Suppressor macrophage treated with lipopolysaccharide for 4 hours (primary cell): Measurements from ENCODE around the gene GCNT4.

Source experiments
- DNase-seq: peaks from one replicate; pipeline ENCODE4 v3.0.0-alpha.2; 2020

The GCNT4 gene

DNA sequence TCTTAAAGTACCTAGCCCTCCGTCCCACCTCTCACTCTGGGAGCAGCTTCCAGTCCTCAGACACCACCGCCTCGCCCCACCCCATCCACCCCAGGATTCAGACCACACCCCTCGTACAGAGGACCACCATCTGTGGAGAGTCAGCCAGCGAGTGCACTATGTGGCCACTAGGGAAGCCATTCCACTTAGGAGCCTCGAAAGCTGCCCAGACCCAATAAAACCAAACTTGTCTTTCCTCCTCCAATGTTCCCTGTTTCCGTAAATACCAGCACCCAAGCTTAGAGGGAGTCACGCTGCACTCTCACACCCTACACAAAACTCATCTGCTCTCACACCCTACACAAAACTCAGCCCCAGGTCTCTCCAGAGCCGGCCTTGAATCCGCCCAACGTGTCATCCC lies 1.9 kb downstream of the GCNT4 start:
- peak; percentile 39 for DNase-seq

DNA sequence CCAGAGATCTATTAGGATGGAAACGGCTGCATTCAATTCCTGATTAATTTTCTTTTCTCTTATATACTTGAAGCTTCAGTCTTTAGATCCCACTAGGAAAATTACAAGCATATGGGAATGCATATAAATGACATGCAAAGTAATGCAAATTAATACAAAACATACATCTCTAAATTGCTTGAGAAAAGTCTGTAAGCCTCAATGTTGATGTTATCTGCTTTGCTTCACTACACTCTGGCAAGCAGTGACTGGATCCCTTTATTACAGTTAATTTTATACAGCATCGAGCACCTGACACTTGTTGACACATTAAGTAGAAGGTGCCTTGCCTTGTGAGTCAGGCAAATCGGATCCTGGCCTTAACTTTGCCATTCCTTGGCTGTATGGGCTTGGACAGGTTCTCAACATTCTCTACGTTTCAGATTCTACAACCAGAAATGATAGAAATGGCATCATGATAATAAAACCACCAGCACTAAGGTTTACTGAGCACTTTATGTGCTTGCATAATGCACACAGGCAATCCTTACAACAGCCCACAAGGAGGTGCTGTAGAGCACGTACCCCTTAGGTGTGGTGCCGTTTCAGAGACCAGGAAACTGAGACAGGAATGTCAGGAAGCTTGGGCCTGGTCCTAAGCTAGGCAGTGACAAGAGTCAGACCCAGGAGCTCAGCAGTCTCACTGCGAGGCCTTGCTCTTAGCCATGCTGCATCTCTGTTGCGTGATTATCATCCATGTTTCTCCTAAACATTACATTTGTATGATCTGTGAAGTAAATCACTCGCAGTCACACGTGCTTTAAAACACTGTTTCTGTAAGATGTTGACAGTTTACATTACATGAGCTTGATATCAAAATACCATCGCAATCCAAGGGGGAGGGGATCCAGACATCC lies 2.7 kb downstream of the GCNT4 start:
- DNase-seq = peak; percentile 77

DNA sequence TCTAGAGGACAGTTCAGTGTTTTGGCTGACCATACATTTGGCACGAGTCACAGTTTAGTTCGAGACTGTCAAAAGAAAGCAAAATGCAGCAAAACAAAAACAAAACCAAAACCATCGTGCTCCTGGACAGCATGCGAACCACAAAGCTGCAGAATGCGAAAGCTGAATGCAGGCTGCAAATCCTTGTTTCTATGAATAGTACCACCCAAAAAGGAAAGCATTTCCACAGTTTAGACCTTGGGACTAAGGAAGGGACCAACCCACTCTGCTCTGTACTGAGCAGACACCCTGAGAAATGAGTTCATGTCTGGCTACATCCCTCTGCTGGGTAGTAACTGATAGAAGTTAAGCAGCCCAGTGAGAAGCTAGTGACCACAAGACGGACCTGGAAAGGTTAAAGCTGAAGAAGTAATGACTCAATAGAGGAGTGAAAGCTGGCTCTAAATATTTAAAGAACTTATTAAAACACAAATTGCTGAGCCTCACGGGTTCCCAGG lies 3.9 kb downstream of the GCNT4 start:
- peak; percentile 41 for DNase-seq

DNA sequence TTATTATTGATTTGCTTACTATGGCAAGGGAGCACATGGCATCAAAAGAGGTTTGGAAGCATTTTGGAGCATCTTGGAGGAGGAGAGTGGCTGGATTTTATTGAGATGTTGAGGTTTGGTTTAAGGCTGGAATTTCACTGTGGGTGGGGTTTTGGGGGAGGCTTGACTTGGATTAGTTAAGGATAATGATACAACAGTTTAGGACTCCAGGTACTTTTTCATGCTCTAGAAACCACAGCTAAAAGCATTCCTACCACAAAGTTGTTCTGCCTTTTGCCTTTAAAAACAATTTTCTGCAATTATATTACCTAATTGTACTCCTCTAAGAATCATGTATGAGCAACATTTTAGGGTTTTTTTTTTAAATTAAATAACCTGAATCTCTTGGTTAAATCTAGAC lies 5.0 kb downstream of the GCNT4 start:
- no peak for DNase-seq

DNA sequence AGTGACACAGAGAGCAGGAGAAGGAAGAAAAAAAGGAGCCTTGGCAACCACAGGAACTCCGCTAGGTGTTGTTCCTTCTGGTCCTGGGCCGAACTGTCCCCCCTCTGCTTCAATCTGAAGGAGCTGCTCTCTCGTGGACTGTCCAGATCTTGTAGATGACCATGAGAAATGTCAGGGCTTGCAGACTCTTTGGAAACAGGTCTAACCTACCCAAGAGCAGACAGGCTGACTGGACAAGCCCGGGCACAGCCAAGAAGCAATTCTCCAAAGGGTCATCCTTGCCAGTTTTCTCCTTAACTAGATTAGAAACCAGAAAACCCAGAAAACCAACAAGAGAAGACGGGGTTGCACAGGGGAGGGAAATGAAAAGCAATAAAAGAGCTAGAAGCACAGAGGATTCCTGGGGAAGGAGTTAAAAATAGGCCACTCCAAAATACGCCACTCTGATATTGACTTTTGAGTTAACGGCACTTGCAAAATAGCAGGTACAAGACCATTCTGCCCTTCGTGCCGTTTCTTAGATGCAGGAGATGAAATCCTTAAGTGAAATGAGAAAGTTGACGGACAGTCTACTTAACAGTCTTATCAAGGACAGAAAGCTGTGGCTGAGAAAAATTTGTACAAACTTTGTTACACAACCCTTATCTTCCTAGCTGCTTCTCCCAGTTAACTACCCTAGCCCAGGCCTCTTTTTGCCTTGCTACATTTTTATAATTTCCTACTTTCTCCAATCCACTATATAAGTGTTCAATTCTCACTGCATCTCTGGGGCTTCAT lies 5.8 kb downstream of the GCNT4 start:
- no peak for DNase-seq

DNA sequence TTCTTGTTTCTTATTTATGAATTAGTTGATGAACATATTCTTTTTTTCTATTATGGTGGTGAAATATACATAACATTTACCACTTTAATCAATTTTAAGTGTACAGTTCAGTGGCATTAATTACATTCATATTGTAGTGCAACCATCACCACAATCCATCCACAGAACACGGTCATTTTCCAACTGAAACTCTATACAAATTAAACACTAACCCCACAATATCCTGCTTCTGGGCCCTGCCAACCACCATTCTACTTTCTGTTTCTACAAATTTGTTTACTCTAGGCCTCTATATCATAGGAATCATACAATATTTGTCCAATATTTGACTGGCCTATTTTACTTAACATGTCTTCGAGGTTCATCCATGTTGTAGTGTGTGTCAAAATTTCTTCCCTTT lies 7.3 kb downstream of the GCNT4 start:
- no peak for DNase-seq

DNA sequence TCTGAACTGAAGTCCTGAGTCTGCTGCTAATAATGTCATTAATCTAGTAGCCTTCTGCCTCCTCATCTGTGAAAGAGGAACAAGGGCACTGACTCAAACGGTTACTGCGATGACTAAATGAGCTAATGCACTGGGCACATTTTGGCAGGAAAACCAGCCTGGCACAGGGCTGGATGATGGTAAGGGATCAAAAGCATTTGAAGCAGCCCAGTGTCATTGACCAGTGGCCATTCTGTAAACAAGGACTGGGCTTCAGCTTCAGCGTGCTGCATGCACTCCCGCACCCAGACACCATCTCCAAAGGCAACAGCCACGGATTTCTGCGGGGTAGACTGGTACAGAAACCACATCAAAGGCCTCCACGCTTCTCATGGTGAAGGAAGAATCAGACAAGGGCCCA lies 8.0 kb downstream of the GCNT4 start:
- peak; percentile 82 for DNase-seq

DNA sequence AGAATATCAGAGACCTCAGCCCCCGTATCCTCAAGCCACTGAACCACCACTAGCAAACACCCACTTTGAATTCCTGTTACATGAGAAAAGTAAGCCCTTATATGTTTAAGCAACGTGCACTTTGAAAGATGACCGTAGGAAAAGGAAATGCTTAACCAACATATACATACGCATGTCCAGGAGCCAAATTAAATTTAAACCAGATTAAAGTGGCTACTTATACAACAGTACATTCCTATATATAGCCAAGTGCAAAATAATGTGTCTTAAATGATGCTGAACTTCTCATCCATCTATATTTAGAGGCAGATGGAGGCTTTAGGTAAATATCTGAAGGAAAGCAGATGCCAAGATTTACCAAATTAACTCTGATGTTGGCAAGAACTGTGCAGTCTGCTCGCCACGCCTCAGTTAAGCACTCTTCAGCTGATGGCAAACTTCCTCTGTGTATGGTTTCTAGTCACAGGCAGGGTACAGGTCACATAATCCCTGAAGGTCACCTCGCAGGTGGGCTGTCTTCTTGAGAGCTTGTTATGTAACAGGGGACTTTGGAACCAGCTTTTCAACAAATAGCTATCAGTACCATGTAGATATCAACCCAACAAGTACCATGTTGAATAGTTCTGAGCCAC lies 8.6 kb downstream of the GCNT4 start:
- DNase-seq = no peak

DNA sequence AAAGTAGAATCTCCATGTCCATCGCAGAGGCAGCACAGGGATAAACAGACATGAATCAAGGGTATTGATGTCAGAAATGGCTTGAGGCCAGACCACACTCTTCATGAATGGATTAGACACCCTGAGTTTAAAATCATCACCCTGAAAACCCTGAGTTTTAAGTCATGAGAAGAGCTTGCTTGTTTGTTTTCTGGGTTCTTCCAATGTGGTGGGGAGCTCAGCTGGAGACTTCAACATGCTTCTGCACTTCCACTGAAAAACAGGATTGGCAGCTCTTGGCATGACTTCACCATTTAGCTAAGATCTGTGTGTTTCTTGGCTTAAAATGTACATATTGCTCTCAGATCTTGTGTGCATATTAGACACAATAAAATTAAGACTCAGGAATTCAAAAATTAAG lies 9.8 kb downstream of the GCNT4 start:
- DNase-seq = no peak

DNA sequence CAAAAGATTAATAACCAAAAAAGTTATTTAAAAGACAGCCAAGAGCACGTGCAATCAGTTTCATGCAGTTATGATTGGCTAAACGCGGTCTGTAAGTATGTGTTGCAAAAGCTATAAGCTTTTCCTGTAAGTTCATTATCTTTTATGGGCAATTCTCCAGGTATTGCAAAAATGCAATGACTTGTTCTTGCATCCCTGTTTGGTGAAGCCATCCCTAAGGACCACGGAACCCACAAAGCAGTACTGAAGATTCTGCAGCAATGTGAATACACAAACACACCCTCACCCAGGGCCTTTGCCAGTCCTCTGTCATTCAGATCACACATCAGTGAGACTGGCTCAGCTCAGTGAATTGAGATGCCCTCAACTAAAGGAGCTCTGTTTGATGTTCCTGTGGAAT lies 11.4 kb downstream of the GCNT4 start:
- DNase-seq = no peak

DNA sequence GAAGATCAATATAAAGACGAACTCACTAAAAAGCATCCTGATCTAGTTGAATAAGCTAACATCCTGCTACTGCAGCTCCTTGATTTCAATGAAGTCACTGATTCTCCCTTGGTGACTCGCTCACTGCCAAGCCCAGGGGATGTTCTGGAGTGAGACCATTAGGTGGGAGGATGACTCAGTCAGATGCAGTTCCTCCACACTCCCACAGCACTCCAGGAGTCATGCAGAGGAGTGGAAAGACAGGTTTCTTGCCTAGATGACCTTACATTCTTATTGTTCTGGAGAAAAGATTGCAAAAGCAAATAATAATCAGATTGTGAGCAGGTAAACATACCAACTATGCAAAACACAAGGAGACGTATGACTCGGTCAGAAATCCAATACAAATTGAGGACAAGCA lies 15.3 kb downstream of the GCNT4 start:
- peak; percentile 58 for DNase-seq

DNA sequence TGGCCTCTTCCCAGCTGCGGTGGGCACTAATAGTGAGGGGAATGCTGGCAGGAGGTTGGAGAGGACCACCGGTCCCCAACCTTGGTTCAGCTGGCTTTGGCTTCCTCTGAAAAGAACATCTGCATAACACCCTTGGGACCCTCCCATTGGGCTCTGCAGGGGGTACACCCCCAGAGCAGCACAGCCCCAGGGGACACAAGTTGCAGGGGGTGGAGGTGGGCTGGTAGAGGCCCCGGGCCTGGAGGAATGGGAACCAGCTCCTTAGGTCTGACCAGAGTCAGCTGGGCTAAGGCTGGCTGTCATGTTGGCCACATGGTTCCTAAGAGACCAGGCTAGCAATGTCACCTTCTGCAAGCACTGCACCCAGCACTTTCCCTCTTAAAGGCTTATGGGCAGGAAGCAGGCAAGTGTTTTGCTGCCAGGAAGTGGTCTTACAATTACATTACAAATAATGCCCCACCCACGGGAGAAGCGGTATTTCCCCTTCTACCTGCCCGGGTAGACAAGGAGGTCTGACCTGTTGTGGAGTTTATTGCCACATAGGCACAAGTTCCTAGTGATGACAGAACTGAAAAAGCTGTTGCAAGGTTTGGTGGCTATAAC lies 18.1 kb downstream of the GCNT4 start:
- DNase-seq = no peak

DNA sequence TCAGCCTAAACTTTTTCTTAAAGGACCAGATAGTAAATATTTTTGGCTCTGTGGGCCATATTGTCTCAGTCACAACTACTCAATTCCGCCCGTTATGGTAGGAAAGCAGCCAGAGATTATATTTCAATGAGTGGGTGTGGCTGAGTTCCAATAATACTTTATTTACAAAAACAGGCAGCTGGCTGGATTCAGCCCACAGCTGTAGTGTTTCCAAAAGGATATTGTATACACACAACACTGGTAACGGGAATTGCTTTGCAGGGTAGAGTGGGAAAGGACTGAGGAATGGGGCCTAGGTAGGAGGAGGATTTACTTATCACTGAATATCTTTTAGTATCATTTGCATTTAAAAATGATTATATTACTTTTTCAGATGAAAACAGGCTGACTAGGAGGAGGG lies 21.0 kb downstream of the GCNT4 start:
- no peak for DNase-seq

DNA sequence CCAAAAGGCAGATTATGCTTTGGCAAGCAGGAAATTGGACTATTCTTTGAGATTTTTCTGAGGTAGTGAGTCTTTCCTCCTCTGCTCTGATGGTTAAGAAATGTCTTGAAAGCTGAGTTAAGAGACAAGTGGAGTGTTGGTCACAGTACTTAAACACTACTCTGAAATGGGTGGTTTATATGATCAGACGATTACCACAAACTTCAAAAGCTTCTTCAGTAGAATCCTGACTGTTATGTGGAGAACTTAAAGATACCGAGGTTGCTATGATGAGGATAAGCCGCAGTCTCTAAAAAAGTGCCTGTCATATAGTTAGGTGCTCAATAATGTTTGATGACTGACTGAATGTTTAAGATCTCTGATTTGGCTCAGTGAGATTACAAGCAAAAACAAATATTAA lies 24.3 kb downstream of the GCNT4 start:
- no peak for DNase-seq

DNA sequence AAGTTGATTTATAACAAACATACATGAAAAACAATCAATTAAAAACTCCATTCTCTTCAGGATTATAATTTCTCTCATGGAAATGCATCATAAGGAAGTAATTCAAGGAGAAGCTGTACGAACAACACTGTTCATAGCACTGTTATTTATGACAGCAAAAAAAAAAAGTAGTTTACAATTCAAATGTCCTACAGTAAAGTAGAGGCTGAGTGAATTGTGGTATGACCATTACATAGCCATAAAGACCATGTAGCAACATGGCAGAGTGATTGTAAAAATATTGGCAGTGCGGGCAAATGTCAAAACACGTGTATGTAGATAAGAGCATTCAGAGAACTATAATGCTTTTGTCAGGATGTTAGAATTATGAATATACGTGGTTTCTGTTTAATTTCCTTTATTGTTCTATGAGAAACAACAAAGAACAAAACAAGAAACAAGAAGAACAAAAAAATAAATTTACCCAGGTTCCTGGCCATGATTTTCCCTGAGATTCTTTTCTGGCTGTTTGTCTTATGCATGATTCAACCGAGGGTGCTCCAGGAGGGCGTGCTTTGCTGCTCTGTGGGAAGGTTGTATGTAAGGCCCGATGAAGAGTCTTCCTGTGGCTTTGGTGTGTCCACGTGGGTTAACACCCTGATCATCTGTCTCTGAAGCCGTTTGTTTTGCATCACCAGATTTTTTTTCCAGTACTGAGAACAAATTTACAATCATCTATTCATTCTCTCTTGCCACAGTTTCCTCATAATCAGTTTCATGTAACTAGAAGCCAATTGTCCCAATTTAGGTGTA lies 28.8 kb downstream of the GCNT4 start:
- DNase-seq = no peak

DNA sequence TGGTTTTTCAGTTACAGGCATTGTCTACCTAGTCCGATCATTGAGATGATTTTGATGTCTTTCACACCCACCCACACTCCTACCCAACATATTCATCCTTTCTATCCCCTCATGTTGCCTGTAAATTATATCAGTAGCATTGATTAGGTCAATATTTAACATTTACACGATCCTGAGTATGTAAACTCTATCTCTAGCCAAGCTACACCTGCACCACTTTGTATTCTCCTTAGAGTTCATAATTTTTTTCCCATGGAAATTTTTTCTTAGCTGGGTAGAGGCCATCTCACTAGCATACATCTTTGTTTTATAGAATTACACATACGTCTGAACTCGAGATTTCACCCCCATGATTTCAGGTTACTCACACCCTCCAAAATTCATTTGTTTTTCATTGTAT lies 30.6 kb downstream of the GCNT4 start:
- no peak for DNase-seq

DNA sequence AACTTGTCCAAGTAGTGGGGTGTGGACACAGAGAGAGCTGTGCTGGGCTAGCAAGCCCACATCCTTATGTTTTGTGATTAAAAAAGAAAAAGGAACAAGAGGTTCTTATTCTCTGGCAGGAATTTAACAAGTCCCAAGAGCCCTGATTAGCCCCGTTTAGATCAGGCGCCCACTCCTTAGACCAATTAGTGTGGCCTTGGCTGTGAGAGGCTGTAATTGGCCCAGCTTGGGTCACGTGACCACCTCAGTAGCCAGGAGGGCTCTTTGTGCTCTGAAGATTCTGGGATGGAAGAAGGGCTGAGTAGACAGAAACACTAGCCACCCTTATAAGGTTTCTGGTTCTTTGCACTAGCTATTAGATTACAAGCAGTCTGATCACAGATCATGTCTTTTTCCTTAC lies 31.1 kb downstream of the GCNT4 start:
- no peak for DNase-seq

DNA sequence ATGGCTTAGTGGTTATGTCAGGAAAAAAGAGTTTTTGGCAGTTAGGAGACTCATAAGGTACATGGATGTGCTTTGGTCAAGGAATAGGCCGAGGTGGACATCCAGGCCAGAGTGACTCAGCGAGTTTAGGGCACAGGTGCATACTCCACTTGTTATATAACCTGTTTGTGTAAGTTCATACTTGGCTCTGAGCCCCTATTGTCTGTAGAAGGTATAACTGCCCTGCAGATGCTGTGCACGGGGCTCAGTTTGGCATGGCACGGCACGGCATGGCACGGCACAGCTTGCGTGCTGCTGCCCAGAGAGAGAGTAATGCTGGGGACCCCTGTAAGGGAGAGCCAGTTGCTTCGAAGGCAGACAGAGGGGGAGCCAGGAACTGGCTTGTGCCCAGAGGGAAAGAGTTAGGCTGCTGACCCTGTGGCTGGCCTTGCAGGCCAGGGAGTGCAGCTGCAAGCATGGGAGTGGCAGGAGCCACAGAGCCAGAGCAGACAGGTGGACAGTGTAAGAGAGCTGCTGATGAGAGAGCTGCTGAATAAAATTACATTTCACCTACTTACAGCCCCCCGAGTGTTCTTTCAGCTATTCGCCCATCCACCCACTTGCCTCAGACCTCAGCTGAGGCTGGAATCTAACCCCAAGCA lies 32.2 kb downstream of the GCNT4 start:
- no peak for DNase-seq

DNA sequence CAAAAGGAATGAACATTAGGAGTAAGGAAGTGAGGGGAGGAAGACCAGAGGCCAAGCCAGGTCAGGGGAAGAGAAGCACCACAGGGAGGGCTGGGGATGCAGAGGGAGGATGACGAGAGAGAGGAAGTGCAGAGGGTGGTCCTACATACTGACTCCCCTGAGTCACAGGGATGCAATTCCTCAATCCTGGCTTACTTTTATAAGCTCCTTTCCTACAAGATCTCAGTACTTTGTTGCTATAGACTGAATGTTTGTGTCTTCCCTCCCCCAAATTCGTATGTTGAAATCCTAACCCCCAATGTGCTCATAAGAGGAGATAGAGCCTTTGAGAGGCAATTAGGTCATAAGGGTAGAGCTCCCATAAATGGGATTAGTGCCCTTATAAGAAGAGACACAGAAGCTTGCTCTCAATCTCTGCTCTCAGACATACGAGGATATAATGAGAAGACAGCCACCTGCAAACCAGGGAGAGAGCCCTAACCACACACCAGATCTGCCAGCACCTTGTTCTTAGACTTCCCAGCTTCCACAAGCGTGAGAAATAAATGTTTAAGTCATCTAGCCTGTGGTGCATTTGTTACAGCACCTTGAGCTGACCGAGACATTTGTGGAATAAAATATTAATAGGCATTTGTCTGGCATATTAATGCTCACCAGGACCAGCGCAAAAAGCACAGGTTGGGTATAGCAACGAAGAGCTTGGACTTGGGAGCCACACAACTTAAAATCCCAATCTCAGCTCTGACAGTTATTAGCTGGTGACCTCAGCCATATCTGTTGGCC lies 33.4 kb downstream of the GCNT4 start:
- DNase-seq = no peak

DNA sequence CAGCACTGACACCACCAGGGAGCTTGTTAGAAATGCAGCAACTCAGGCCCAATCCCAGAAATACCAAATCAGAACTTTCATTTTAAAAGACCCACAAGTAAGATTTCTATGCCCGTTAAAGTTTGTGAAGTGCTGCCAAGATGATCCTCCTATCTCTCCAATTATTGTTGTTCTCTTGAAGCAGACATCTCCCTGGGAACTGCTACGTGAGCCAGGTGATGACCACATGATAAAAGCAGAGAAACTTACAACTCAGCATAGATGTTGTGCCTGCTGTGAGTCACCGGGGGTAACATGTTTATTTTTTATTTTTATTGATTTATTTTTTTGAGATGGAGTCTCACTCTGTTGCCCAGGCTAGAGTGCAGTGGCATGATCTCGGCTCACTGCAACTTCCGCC lies 34.4 kb downstream of the GCNT4 start:
- no peak for DNase-seq

DNA sequence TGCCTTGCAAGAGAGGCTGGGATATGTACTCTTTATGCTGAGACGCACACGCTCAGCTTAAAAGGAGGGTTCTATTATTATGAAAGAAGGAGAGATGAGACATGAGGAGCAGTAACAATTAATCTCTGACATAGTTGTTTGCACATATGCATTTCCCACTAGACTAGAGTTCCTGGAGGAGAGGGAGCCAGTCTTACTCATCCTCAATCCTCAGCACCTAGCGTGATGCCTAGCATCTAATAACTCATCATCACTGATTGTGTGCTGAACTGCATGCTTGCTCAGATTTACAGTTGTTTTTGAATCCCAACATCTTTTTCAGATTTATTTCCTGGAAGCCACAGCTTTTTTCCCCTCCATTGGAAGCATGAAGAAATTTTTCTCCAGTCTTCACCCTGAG lies 35.5 kb downstream of the GCNT4 start:
- no peak for DNase-seq
